ENCODE measurements around the gene RELCH.

The RELCH gene

DNA sequence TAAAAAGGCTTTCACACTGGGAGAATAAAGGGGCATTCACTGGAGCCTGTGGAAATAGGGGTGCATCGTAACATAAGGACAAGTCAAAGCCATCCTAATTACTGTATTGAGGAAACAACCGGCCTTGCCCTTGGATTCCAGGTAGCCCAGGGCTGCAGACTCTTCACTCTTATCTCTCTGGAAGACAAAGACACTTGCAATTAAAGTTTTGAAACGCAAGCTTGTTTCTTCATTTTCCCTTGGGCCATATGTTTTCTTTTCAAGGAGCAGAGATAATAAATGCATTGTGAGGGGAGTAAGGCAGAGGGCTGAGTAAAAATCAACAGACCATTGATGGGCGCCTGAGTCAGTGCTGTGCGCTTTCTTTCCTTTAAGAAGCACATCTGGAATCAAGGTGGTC is 149.6 kb downstream of the RELCH start:
- Histone ChIP-seq H3K9me3 (ENCODE audit: insufficient read depth, low read depth, low read length) (no peaks in the 10 kb centered on the region), H3K27ac (ENCODE audit: low read length) (no peak overlapping the region), H3K9ac (ENCODE audit: low read depth, low read length) (no peak overlapping the region), H3K27me3 (ENCODE audit: insufficient read depth, low read length) (no peaks in the 10 kb centered on the region), H3K4me3 (ENCODE audit: low read length) (no peak overlapping the region), H3K4me1 (ENCODE audit: insufficient read depth, low read length) (peaks cover 31% of the 10 kb centered on the region), H3K36me3 (ENCODE audit: insufficient read depth, low read depth, low read length) (no peaks in the 10 kb centered on the region)

DNA sequence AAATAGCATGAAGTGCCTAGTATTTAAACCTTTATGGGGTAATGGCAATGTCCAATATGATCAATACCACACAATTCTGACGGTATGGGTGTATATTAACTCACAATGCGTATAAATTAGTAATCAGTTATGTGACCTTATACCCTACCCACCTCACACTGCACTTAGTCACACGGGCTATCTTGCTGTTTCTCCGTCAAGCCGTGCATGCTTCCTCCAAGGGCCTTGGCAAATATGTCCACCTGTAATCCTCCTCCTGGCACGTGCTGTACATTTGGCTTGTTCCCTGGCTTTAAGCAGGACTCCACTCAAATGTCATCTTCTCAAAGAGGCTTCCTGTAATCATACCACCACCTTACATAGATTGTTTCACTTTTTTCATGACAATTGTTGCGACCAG is 150.3 kb downstream of the RELCH start:
- no peak overlapping the region for H3K9ac ChIP-seq (ENCODE audit: low read depth, low read length)
- no peak overlapping the region for H3K27ac ChIP-seq (ENCODE audit: low read length)
- H3K9me3 ChIP-seq (ENCODE audit: insufficient read depth, low read depth, low read length) = no peaks in the 10 kb centered on the region
- H3K4me1 ChIP-seq (ENCODE audit: insufficient read depth, low read length) = peaks cover 31% of the 10 kb centered on the region
- no peak overlapping the region for H3K4me3 ChIP-seq (ENCODE audit: low read length)
- H3K36me3 ChIP-seq (ENCODE audit: insufficient read depth, low read depth, low read length) = no peaks in the 10 kb centered on the region
- H3K27me3 ChIP-seq (ENCODE audit: insufficient read depth, low read length) = no peaks in the 10 kb centered on the region

DNA sequence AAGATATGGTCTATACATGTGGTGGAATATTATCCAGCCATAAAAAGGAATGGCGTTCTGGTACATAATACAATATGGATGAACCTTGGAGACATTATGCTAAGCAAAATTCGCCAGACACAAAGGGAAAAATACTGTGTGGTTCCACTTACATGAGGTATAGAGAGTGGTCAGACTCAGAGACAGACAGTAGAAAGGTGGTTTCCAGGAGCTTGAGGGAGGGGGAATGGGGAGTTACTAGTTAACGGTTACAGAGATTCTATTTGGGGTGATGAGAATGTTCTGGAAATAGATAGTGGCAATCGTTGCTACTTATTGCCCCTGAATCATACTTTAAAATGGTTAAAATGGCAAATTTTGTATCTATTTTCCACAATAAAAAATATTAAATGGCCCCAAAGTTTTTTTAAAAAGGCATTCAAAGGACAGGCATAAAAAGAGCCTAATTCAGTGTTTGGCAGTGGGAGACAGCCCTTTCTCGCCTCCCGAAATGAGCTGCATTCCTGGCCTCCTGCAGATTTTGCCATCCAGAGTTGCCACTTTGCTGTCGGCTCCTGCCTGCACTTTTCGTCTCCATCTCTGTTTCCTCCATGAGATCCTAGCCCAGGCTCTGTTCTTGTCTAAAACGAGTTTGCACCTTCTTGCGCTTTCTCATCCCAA is 151.5 kb downstream of the RELCH start:
- Histone ChIP-seq H3K9me3 (ENCODE audit: insufficient read depth, low read depth, low read length) (no peaks in the 10 kb centered on the region), H3K4me3 (ENCODE audit: low read length) (peak overlapping the region; percentile 57; the same call in 1 of the 2 replicates), H3K36me3 (ENCODE audit: insufficient read depth, low read depth, low read length) (no peaks in the 10 kb centered on the region), H3K27me3 (ENCODE audit: insufficient read depth, low read length) (no peaks in the 10 kb centered on the region), H3K9ac (ENCODE audit: low read depth, low read length) (no peak overlapping the region), H3K27ac (ENCODE audit: low read length) (no peak overlapping the region), H3K4me1 (ENCODE audit: insufficient read depth, low read length) (peaks cover 33% of the 10 kb centered on the region)

DNA sequence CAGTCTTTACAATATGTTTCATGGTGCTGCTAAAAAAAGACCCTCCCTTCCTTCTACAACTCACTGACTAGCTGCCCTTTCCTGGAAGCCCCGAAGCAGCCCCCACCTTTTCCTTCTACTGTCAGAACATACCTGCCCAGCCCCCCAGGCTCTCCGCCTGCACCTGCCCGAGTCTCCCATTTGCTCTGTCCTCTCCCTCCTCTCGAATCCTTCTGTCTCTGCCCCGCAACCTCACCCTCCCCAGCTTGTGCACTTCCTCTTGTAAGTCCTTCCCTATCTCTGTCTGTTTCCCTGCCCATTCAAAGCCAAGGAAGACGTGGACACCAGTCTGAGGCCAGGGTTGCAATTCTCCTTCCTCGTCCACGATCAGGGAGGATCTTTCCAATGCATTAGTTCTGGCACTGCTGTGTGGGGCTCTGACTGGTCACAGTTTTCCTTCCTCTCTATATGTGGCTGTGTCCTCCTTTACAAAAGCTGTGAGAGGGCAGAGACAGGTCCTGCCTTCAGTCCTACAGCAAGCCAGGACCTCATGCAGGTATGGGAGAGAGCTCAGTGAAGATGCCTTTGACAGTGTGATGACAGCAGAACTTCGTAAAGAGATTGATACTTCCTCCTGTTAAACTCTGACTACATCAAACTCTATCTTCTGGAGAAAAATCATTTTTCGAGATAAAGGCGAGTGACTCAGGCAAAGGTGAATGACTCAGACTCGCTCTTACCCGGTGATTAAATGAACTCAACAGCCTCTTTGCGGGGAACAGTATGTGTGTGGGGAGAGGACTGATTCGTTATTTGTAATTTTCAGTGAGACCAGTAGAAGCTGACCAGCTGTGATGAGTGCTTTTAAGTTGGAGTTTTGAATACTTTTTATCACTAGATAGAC is 152.3 kb downstream of the RELCH start:
- H3K27ac ChIP-seq (ENCODE audit: low read length) = no peak overlapping the region
- H3K4me1 ChIP-seq (ENCODE audit: insufficient read depth, low read length) = peaks cover 33% of the 10 kb centered on the region
- H3K4me3 ChIP-seq (ENCODE audit: low read length) = peak overlapping the region; percentile 57
- no peaks in the 10 kb centered on the region for H3K27me3 ChIP-seq (ENCODE audit: insufficient read depth, low read length)
- no peak overlapping the region for H3K9ac ChIP-seq (ENCODE audit: low read depth, low read length)
- H3K36me3 ChIP-seq (ENCODE audit: insufficient read depth, low read depth, low read length) = no peaks in the 10 kb centered on the region
- H3K9me3 ChIP-seq (ENCODE audit: insufficient read depth, low read depth, low read length) = no peaks in the 10 kb centered on the region

DNA sequence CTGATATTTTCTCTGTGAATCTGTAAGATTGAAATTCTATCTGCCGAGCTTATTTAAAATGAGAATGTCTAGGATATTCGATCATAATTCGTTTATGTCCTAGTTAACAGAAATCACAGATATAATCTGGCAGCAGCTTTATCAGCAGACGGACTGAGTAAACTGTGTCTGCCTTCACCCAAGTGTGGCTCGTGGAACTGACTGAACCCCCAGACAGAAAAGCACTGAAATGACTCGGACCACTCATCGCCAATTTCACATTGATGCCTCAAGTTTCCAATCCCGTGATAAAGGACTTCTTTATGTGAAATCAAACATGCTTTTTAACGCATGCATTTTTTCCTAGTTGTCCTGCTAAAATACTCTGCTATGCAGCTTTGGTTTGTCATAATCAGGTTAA is 153.9 kb downstream of the RELCH start:
- Histone ChIP-seq H3K9ac (ENCODE audit: low read depth, low read length) (no peak overlapping the region), H3K36me3 (ENCODE audit: insufficient read depth, low read depth, low read length) (no peaks in the 10 kb centered on the region)

DNA sequence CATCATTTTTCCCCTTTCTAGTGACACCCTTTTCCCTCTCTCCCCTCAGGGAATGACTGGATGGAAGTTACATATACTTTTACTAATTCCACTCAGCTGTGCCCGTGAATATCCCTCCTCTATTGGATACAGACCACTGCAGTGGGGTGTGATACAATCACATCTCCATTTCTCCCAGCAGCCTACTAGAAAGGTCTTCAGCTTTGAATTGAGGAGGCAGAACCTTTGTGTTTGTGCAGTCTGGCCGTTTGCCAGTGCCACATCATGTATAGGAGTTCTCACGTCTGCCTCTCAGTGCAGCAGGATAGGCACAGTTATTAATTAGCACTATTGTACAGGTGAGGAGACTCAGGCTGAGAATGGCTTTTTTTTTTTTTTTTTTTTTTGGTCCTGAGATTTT is 154.4 kb downstream of the RELCH start:
- no peak overlapping the region for H3K4me3 ChIP-seq (ENCODE audit: low read length)
- no peak overlapping the region for H3K27ac ChIP-seq (ENCODE audit: low read length)
- H3K4me1 ChIP-seq (ENCODE audit: insufficient read depth, low read length) = peaks cover 43% of the 10 kb centered on the region
- H3K27me3 ChIP-seq (ENCODE audit: insufficient read depth, low read length) = no peaks in the 10 kb centered on the region
- H3K9me3 ChIP-seq (ENCODE audit: insufficient read depth, low read depth, low read length) = no peaks in the 10 kb centered on the region
- H3K9ac ChIP-seq (ENCODE audit: low read depth, low read length) = no peak overlapping the region
- no peaks in the 10 kb centered on the region for H3K36me3 ChIP-seq (ENCODE audit: insufficient read depth, low read depth, low read length)

More for the DNA sequence above, 153.9 kb downstream of the RELCH start:
- no peaks in the 10 kb centered on the region for H3K9me3 ChIP-seq (ENCODE audit: insufficient read depth, low read depth, low read length)
- no peaks in the 10 kb centered on the region for H3K27me3 ChIP-seq (ENCODE audit: insufficient read depth, low read length)
- peaks cover 40% of the 10 kb centered on the region for H3K4me1 ChIP-seq (ENCODE audit: insufficient read depth, low read length)
- H3K27ac ChIP-seq (ENCODE audit: low read length) = no peak overlapping the region
- no peak overlapping the region for H3K4me3 ChIP-seq (ENCODE audit: low read length)

DNA sequence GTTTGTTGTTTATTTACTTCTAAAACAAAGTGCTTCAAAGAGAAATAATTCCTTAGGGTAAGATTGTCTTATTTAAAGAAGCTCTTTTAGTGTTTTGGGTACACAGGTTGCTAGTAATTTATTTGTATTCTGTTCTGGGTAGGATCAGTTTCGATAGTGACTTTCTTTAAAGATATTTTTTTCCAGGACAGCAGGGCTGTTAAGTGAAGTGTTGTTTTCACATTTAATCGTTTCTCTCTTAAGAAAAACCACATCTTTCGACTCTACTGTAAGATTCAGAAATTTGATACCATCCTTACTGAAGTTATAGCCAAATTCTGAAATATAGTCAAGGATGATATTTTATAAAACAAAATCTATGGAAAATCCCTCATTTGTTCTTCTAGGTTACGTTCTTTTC is 155.8 kb downstream of the RELCH start:
- Histone ChIP-seq H3K9me3 (ENCODE audit: insufficient read depth, low read depth, low read length) (no peaks in the 10 kb centered on the region), H3K27ac (ENCODE audit: low read length) (no peak overlapping the region), H3K9ac (ENCODE audit: low read depth, low read length) (no peak overlapping the region), H3K4me3 (ENCODE audit: low read length) (no peak overlapping the region), H3K27me3 (ENCODE audit: insufficient read depth, low read length) (no peaks in the 10 kb centered on the region), H3K36me3 (ENCODE audit: insufficient read depth, low read depth, low read length) (no peaks in the 10 kb centered on the region), H3K4me1 (ENCODE audit: insufficient read depth, low read length) (peaks cover 43% of the 10 kb centered on the region)

DNA sequence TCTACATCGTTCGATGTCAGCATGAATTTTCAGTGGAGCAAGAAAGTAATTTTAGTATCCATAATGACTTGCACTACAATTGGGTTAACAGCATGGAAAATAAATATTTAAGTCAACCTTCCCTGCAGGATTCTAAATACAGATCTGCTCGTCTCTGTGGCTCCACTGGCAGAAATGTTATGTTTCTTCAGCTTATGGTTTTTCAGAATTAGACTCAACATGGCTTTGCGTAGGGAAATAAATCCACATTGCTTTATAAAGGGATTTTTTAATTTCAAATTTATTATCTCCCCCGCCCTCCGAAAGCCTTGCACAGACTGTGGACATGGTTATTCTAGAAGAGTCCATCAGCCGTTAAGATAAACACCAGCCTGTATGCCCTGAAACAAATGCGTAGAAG is 156.3 kb downstream of the RELCH start:
- Histone ChIP-seq H3K36me3 (ENCODE audit: insufficient read depth, low read depth, low read length) (no peaks in the 10 kb centered on the region), H3K9me3 (ENCODE audit: insufficient read depth, low read depth, low read length) (no peaks in the 10 kb centered on the region), H3K9ac (ENCODE audit: low read depth, low read length) (no peak overlapping the region), H3K4me3 (ENCODE audit: low read length) (no peak overlapping the region), H3K4me1 (ENCODE audit: insufficient read depth, low read length) (peaks cover 38% of the 10 kb centered on the region), H3K27me3 (ENCODE audit: insufficient read depth, low read length) (no peaks in the 10 kb centered on the region), H3K27ac (ENCODE audit: low read length) (no peak overlapping the region)

DNA sequence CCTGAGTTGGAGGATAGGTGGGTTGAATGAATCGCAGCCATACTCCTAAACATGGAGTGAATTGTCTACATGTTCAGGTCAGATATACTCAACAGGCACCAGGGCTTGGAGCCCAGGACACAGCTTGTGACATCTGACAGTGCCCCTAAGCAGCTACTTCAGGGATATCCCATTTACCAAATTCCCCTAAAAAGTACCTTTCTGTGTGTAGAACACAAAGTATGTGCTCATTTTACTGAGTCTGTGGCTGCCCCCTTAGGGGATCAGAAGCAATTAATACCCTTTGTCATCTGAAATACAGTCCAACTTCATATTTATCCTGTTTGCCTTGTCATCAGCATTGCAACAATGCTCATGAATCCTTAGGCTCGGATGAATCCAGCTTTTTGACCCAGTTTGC is 158.9 kb downstream of the RELCH start:
- no peak overlapping the region for H3K9ac ChIP-seq (ENCODE audit: low read depth, low read length)
- H3K27ac ChIP-seq (ENCODE audit: low read length) = no peak overlapping the region
- peaks cover 24% of the 10 kb centered on the region for H3K4me1 ChIP-seq (ENCODE audit: insufficient read depth, low read length)
- no peaks in the 10 kb centered on the region for H3K9me3 ChIP-seq (ENCODE audit: insufficient read depth, low read depth, low read length)
- no peaks in the 10 kb centered on the region for H3K36me3 ChIP-seq (ENCODE audit: insufficient read depth, low read depth, low read length)
- no peak overlapping the region for H3K4me3 ChIP-seq (ENCODE audit: low read length)
- no peaks in the 10 kb centered on the region for H3K27me3 ChIP-seq (ENCODE audit: insufficient read depth, low read length)

DNA sequence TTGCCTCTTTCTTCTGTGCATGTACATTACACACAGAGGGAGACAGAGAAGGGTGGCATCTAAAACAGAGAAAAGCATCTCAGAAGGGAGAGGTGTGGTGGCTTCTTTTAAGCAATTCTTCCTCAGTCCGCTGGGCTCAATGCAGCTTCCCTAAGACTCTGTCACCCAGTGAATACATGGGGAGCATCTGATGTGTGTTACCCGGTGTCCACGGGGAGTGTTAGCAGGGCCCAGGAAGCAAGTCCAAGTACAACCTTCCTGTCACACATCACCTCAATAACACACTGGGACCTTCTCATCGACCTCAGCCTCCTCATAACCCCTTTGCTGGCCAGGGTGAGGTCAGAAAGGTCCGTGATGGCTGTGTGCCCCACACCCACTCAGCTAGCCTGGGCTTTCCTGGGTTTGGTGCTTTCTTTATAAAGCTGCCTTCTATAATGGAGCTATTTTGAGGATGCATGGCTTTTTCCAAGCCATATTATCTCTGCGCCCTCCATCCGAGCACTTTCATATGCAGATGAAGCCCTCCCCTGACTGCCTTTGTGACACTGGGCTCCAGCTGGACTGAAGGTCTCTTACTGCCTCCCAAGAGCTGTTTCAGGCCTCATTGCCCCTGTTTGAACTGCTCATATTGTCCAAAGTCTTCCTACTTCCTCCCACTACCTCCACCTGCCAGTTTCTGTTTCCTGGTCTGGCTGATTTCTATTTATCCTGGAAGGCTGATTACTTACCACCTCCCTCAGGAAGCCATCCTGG is 159.5 kb downstream of the RELCH start:
- peak overlapping the region; percentile 35; the same call in 1 of the 2 replicates for H3K4me3 ChIP-seq (ENCODE audit: low read length)
- peaks cover 24% of the 10 kb centered on the region for H3K4me1 ChIP-seq (ENCODE audit: insufficient read depth, low read length)
- H3K9me3 ChIP-seq (ENCODE audit: insufficient read depth, low read depth, low read length) = no peaks in the 10 kb centered on the region
- no peak overlapping the region for H3K27ac ChIP-seq (ENCODE audit: low read length)
- no peaks in the 10 kb centered on the region; the same call in 1 of the 2 replicates for H3K36me3 ChIP-seq (ENCODE audit: insufficient read depth, low read depth, low read length)
- peak overlapping the region; percentile 34; the same call in 1 of the 2 replicates for H3K9ac ChIP-seq (ENCODE audit: low read depth, low read length)
- no peaks in the 10 kb centered on the region for H3K27me3 ChIP-seq (ENCODE audit: insufficient read depth, low read length)

DNA sequence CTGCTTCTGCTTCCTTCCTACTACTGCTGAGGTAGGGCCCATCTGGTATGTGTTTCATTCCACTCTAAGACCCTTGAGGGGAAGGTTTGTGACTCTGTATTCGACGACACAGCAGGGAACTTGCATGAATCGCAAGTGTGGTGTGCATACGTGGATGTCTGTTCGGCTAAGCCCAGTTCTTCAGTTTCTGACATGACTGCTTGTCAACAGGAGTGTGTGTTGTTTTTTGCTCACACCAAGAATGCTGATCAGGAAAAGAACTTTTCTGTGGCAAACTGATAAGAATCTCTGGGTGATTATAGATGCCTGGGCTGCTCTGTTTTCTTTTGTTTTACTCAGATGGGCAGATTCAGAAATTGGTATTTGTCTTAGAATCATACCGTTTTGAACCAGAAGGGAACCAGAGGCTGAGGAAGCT is 160.0 kb downstream of the RELCH start:
- Histone ChIP-seq H3K27ac (ENCODE audit: low read length) (no peak overlapping the region), H3K9me3 (ENCODE audit: insufficient read depth, low read depth, low read length) (no peaks in the 10 kb centered on the region), H3K9ac (ENCODE audit: low read depth, low read length) (peak overlapping the region; percentile 34; the same call in 1 of the 2 replicates), H3K36me3 (ENCODE audit: insufficient read depth, low read depth, low read length) (peaks cover 3% of the 10 kb centered on the region; the same call in 1 of the 2 replicates), H3K4me3 (ENCODE audit: low read length) (peak overlapping the region; percentile 35; the same call in 1 of the 2 replicates), H3K27me3 (ENCODE audit: insufficient read depth, low read length) (no peaks in the 10 kb centered on the region), H3K4me1 (ENCODE audit: insufficient read depth, low read length) (peaks cover 24% of the 10 kb centered on the region)
